Ishikawa (cell line): ENCODE data around the gene SCYGR6.

Experiments used
- CEBPB ChIP-seq: IDR thresholded peaks from 2 replicates; pipeline ENCODE4 v1.6.1; 2012
- CREB1 ChIP-seq: IDR thresholded peaks from 2 replicates; pipeline ENCODE4 v1.6.1; 2012; ENCODE audit warnings: low read depth
- EGR1 ChIP-seq: IDR thresholded peaks from 2 replicates; pipeline ENCODE4 v1.6.1; 2012
- EP300 ChIP-seq: IDR thresholded peaks from 2 replicates; pipeline ENCODE4 v1.6.1; 2012; ENCODE audit warnings: borderline replicate concordance
- FOXM1 ChIP-seq: IDR thresholded peaks from 2 replicates; pipeline ENCODE4 v1.6.1; 2012; ENCODE audit warnings: low read depth, borderline replicate concordance
- MAX ChIP-seq: IDR thresholded peaks from 2 replicates; pipeline ENCODE4 v1.6.1; 2012
- NFIC ChIP-seq: IDR thresholded peaks from 2 replicates; pipeline ENCODE4 v1.6.1; 2012
- RAD21 ChIP-seq: IDR thresholded peaks from 2 replicates; pipeline ENCODE4 v1.6.1; 2012; ENCODE audit warnings: low read depth
- REST ChIP-seq: IDR thresholded peaks from 2 replicates; pipeline ENCODE4 v1.6.1; 2012; ENCODE audit warnings: low read depth, mild to moderate bottlenecking
- TAF1 ChIP-seq: IDR thresholded peaks from 2 replicates; pipeline ENCODE4 v1.6.1; 2012; ENCODE audit warnings: low read depth, mild to moderate bottlenecking
- TCF12 ChIP-seq: IDR thresholded peaks from 2 replicates; pipeline ENCODE4 v1.6.1; 2012; ENCODE audit warnings: low read depth
- TEAD4 ChIP-seq: IDR thresholded peaks from 2 replicates; pipeline ENCODE4 v1.6.1; 2012
- USF1 ChIP-seq: IDR thresholded peaks from 2 replicates; pipeline ENCODE4 v1.6.1; 2012
- YY1 ChIP-seq: IDR thresholded peaks from 2 replicates; pipeline ENCODE4 v1.6.1; 2012; ENCODE audit warnings: low read depth
- ZBTB7A ChIP-seq: IDR thresholded peaks from 2 replicates; pipeline ENCODE4 v1.6.1; 2012; ENCODE audit warnings: low read depth

The SCYGR6 gene

GRCh38 chr2:227724394-227725039, at the start of gene SCYGR6:
TSS of gene SCYGR6 (minus strand) at chr2:227724757. CDS start at chr2:227724757, 0 bp downstream.
- TF ChIP-seq ZBTB7A (no peak), CEBPB (no peak), RAD21 (no peak), YY1 (no peak), REST (no peak), CREB1 (no peak), TEAD4 (no peak), TAF1 (no peak)

- TF ChIP-seq RAD21 (peak; percentile 49), CREB1 (no peak), REST (no peak)
Measured at GRCh38 chr2:227774011-227774624, 49.6 kb upstream of the SCYGR6 start.

- TF ChIP-seq NFIC (no peak), RAD21 (no peak), EGR1 (no peak), USF1 (no peak), TEAD4 (no peak), ZBTB7A (no peak), FOXM1 (no peak), TAF1 (no peak), CREB1 (no peak), MAX (no peak)
Measured at GRCh38 chr2:227772932-227773331, 48.4 kb upstream of the SCYGR6 start.

GRCh38 chr2:227772197-227772661, 47.7 kb upstream of the SCYGR6 start:
- TF ChIP-seq MAX (no peak), EP300 (no peak), FOXM1 (no peak), USF1 (no peak), YY1 (no peak), TCF12 (no peak), CEBPB (no peak), RAD21 (no peak), NFIC (no peak), TAF1 (no peak), EGR1 (no peak), TEAD4 (no peak), REST (no peak), ZBTB7A (no peak), CREB1 (no peak)
